Measurements from ENCODE around the gene TMEM87B.

The TMEM87B gene

DNA sequence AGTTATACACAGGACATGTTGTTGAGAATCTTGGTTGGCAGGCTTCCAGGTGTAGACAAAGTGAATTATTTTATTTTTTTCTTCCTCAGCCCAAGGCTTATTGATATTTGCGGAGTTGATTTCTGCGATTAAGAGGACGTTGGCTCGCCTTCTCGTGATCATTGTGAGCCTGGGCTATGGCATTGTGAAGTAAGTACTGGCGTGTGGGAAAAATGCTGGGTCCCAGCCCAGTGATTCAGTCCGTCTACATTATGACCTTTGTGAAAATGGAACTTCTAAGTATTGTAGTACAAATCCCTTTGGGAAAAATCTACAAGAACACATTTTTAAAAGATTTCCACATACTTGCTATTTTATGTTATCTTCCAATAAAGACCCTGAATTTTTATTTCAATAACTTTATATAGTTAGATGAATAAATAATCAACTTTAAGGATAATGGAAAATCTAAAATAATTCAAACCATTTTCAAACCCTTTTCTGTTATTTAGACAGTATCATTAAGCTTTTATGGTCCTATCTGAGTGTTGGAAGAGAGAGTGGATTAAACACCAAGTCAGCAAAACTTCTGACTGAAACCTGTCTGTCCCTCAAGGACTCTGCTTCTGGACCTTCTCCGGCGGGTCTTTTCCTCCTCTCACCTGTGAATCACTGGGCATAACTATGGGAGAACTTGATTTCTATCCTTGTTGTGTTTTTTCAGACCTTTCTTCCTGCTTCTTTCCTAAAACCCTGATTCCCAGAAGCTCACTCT, 31.0 kb downstream of the TMEM87B start:
- H3K4me1 ChIP-seq (ENCODE audit: control insufficient read depth in 2 of 2, insufficient read depth in 2 of 2, low read length in 2 of 2), result no peaks in the 10 kb centered on the region
- H3K27me3 ChIP-seq (ENCODE audit: control insufficient read depth in 2 of 2, insufficient read depth in 2 of 2, low read length in 2 of 2), result no peaks in the 10 kb centered on the region
- H3K9me3 ChIP-seq (ENCODE audit: control insufficient read depth in 2 of 2, low read length in 2 of 2), result no peaks in the 10 kb centered on the region
- H3K9ac ChIP-seq (ENCODE audit: low read depth in 1 of 2, low read length in 2 of 2), result no peak overlapping the region
- no peak overlapping the region for H3K27ac ChIP-seq (ENCODE audit: low read depth in 2 of 2, low read length in 2 of 2)
- peaks cover 76 to 81% of the 10 kb centered on the region in 2 donors for H3K36me3 ChIP-seq (ENCODE audit: control insufficient read depth in 2 of 2, insufficient read depth in 2 of 2, low read length in 2 of 2)
- H3K4me3 ChIP-seq (ENCODE audit: low read length in 2 of 2), result no peak overlapping the region

GRCh38 chr2:112087346-112088020, 32.4 kb downstream of the TMEM87B start:
- no peak overlapping the region for H3K4me3 ChIP-seq (ENCODE audit: low read length in 2 of 2)
- H3K27ac ChIP-seq (ENCODE audit: low read depth in 2 of 2, low read length in 2 of 2), result no peak overlapping the region
- no peaks in the 10 kb centered on the region for H3K9me3 ChIP-seq (ENCODE audit: control insufficient read depth in 2 of 2, low read length in 2 of 2)
- H3K36me3 ChIP-seq (ENCODE audit: control insufficient read depth in 2 of 2, insufficient read depth in 2 of 2, low read length in 2 of 2), result peaks cover 69 to 82% of the 10 kb centered on the region in 2 donors
- H3K9ac ChIP-seq (ENCODE audit: low read depth in 1 of 2, low read length in 2 of 2), result no peak overlapping the region
- no peaks in the 10 kb centered on the region for H3K4me1 ChIP-seq (ENCODE audit: control insufficient read depth in 2 of 2, insufficient read depth in 2 of 2, low read length in 2 of 2)
- H3K27me3 ChIP-seq (ENCODE audit: control insufficient read depth in 2 of 2, insufficient read depth in 2 of 2, low read length in 2 of 2), result no peaks in the 10 kb centered on the region

GRCh38 chr2:112089375-112089774, 34.3 kb downstream of the TMEM87B start:
- Histone ChIP-seq H3K4me3 (ENCODE audit: low read length in 2 of 2) (no peak overlapping the region), H3K4me1 (ENCODE audit: control insufficient read depth in 2 of 2, insufficient read depth in 2 of 2, low read length in 2 of 2) (no peaks in the 10 kb centered on the region), H3K36me3 (ENCODE audit: control insufficient read depth in 2 of 2, insufficient read depth in 2 of 2, low read length in 2 of 2) (peaks cover 66 to 72% of the 10 kb centered on the region in 2 donors), H3K9ac (ENCODE audit: low read depth in 1 of 2, low read length in 2 of 2) (no peak overlapping the region), H3K27ac (ENCODE audit: low read depth in 2 of 2, low read length in 2 of 2) (no peak overlapping the region), H3K27me3 (ENCODE audit: control insufficient read depth in 2 of 2, insufficient read depth in 2 of 2, low read length in 2 of 2) (no peaks in the 10 kb centered on the region), H3K9me3 (ENCODE audit: control insufficient read depth in 2 of 2, low read length in 2 of 2) (no peaks in the 10 kb centered on the region)

- Histone ChIP-seq H3K27me3 (ENCODE audit: control insufficient read depth in 2 of 2, insufficient read depth in 2 of 2, low read length in 2 of 2) (no peaks in the 10 kb centered on the region), H3K27ac (ENCODE audit: low read depth in 2 of 2, low read length in 2 of 2) (no peak overlapping the region), H3K4me1 (ENCODE audit: control insufficient read depth in 2 of 2, insufficient read depth in 2 of 2, low read length in 2 of 2) (no peaks in the 10 kb centered on the region), H3K9ac (ENCODE audit: low read depth in 1 of 2, low read length in 2 of 2) (no peak overlapping the region), H3K4me3 (ENCODE audit: low read length in 2 of 2) (no peak overlapping the region), H3K36me3 (ENCODE audit: control insufficient read depth in 2 of 2, insufficient read depth in 2 of 2, low read length in 2 of 2) (peaks cover 55 to 56% of the 10 kb centered on the region in 2 donors), H3K9me3 (ENCODE audit: control insufficient read depth in 2 of 2, low read length in 2 of 2) (no peaks in the 10 kb centered on the region)
Observed at GRCh38 chr2:112092286-112093041, 37.4 kb downstream of the TMEM87B start.

DNA sequence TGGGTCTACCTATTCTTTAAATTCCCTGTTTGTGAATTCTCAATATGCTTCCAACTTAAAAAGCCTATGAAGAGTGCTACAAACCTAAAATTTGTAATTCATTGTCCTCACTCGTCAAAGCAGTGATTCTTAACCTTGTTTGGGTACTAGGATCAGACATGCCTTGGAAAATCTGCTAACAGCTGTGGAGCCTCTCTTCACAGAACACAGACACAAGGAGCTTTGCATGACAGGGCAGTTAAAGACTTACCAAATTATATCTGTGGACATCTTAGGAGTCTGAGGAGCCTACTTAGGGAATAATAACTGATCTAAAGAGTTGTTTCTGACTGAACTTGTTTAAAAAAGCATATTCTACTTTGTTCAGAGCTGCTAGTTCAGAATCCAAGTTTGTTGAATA, 38.1 kb downstream of the TMEM87B start:
- Histone ChIP-seq H3K4me3 (ENCODE audit: low read length in 2 of 2) (no peak overlapping the region), H3K27ac (ENCODE audit: low read depth in 2 of 2, low read length in 2 of 2) (no peak overlapping the region)

DNA sequence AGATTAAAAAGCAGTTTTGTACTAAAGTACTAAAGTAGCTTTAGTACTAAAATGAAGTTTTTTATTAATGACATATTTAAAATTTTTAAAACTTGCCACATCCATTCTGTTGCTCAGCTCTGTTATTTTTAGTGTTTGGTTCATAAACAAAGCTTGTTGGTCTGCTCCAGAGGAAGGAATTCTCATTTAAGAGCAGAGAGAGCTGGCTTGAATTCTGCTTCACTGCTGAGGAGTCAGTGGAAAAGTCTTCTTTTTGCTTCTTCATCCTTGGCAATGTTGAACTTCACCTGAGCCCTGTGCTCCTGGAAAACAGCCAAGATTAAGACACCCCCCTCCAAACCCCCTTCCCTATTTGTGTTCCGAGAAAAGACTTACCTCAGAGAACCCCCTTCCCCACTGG, 40.6 kb downstream of the TMEM87B start:
- Histone ChIP-seq H3K4me1 (ENCODE audit: control insufficient read depth in 2 of 2, insufficient read depth in 2 of 2, low read length in 2 of 2) (no peaks in the 10 kb centered on the region), H3K9me3 (ENCODE audit: control insufficient read depth in 2 of 2, low read length in 2 of 2) (no peaks in the 10 kb centered on the region), H3K4me3 (ENCODE audit: low read length in 2 of 2) (no peak overlapping the region), H3K27me3 (ENCODE audit: control insufficient read depth in 2 of 2, insufficient read depth in 2 of 2, low read length in 2 of 2) (no peaks in the 10 kb centered on the region), H3K36me3 (ENCODE audit: control insufficient read depth in 2 of 2, insufficient read depth in 2 of 2, low read length in 2 of 2) (peaks cover 45 to 47% of the 10 kb centered on the region in 2 donors), H3K9ac (ENCODE audit: low read depth in 1 of 2, low read length in 2 of 2) (no peak overlapping the region), H3K27ac (ENCODE audit: low read depth in 2 of 2, low read length in 2 of 2) (no peak overlapping the region)

More for the DNA sequence above, 38.1 kb downstream of the TMEM87B start:
- no peak overlapping the region for H3K9ac ChIP-seq (ENCODE audit: low read depth in 1 of 2, low read length in 2 of 2)
- peaks cover 49 to 51% of the 10 kb centered on the region in 2 donors for H3K36me3 ChIP-seq (ENCODE audit: control insufficient read depth in 2 of 2, insufficient read depth in 2 of 2, low read length in 2 of 2)
- no peaks in the 10 kb centered on the region for H3K4me1 ChIP-seq (ENCODE audit: control insufficient read depth in 2 of 2, insufficient read depth in 2 of 2, low read length in 2 of 2)
- no peaks in the 10 kb centered on the region for H3K9me3 ChIP-seq (ENCODE audit: control insufficient read depth in 2 of 2, low read length in 2 of 2)
- no peaks in the 10 kb centered on the region for H3K27me3 ChIP-seq (ENCODE audit: control insufficient read depth in 2 of 2, insufficient read depth in 2 of 2, low read length in 2 of 2)

- Histone ChIP-seq H3K4me1 (ENCODE audit: control insufficient read depth in 2 of 2, insufficient read depth in 2 of 2, low read length in 2 of 2) (no peaks in the 10 kb centered on the region), H3K27ac (ENCODE audit: low read depth in 2 of 2, low read length in 2 of 2) (no peak overlapping the region), H3K9ac (ENCODE audit: low read depth in 1 of 2, low read length in 2 of 2) (no peak overlapping the region), H3K4me3 (ENCODE audit: low read length in 2 of 2) (no peak overlapping the region), H3K36me3 (ENCODE audit: control insufficient read depth in 2 of 2, insufficient read depth in 2 of 2, low read length in 2 of 2) (peaks cover 45 to 51% of the 10 kb centered on the region in 2 donors), H3K9me3 (ENCODE audit: control insufficient read depth in 2 of 2, low read length in 2 of 2) (no peaks in the 10 kb centered on the region), H3K27me3 (ENCODE audit: control insufficient read depth in 2 of 2, insufficient read depth in 2 of 2, low read length in 2 of 2) (no peaks in the 10 kb centered on the region)
Observed at GRCh38 chr2:112096098-112096497, 41.0 kb downstream of the TMEM87B start.

DNA sequence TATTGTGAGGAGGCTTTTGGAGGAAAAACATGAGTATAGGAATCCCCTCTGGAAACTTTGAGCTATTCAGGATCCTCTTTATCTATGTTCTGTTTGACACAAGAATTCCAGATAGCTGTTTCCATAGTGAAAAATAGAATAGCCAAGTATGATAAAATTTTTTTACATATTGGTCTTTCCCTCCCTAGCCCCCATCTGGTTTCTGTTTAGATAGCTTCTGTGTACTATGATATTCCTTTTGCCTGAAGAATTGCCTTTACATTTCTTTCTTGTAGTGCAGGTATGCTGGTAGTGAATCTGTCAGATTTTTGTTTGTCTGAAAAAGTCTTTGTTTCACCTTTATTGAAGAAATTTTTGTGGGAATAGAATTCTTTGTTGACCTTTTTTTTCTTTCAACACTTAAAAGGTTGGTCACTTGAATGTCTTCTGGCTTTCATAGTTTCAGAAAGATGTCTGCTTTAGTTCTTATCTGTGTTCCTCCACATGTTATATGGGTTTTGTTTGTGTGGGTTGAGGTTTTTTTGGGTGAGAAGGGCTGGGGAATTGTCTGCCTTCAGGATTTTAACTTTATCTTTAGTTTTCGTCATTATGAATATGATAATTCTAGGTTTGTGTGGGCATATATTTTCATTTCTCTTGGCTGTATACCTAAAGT, 53.2 kb downstream of the TMEM87B start:
- Histone ChIP-seq H3K9me3 (ENCODE audit: control insufficient read depth in 2 of 2, low read length in 2 of 2) (no peaks in the 10 kb centered on the region), H3K27ac (ENCODE audit: low read depth in 2 of 2, low read length in 2 of 2) (no peak overlapping the region), H3K9ac (ENCODE audit: low read depth in 1 of 2, low read length in 2 of 2) (no peak overlapping the region), H3K27me3 (ENCODE audit: control insufficient read depth in 2 of 2, insufficient read depth in 2 of 2, low read length in 2 of 2) (no peaks in the 10 kb centered on the region), H3K36me3 (ENCODE audit: control insufficient read depth in 2 of 2, insufficient read depth in 2 of 2, low read length in 2 of 2) (peaks cover 68 to 69% of the 10 kb centered on the region in 2 donors), H3K4me1 (ENCODE audit: control insufficient read depth in 2 of 2, insufficient read depth in 2 of 2, low read length in 2 of 2) (no peaks in the 10 kb centered on the region), H3K4me3 (ENCODE audit: low read length in 2 of 2) (no peak overlapping the region)

DNA sequence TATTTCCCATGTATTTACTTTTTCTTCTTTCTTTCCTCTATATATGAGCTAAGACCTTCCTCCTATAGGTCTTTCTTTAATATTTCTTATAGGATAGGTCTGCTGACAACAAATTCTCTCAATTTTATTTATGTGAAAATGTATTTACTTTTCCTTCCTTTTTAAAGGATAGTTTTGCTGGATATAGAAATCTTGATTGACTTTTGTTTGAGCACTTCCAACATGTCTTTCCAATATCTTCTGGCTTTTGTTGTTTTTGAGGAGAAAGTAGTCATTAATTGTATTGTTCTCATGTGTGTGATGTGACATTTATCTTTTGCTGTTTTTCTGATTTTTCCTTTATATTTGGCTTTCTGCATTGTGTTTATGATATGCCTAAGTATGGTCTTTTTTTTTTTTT, 54.2 kb downstream of the TMEM87B start:
- Histone ChIP-seq H3K27ac (ENCODE audit: low read depth in 2 of 2, low read length in 2 of 2) (no peak overlapping the region), H3K9ac (ENCODE audit: low read depth in 1 of 2, low read length in 2 of 2) (no peak overlapping the region), H3K9me3 (ENCODE audit: control insufficient read depth in 2 of 2, low read length in 2 of 2) (no peaks in the 10 kb centered on the region), H3K4me1 (ENCODE audit: control insufficient read depth in 2 of 2, insufficient read depth in 2 of 2, low read length in 2 of 2) (no peaks in the 10 kb centered on the region), H3K27me3 (ENCODE audit: control insufficient read depth in 2 of 2, insufficient read depth in 2 of 2, low read length in 2 of 2) (no peaks in the 10 kb centered on the region), H3K4me3 (ENCODE audit: low read length in 2 of 2) (no peak overlapping the region), H3K36me3 (ENCODE audit: control insufficient read depth in 2 of 2, insufficient read depth in 2 of 2, low read length in 2 of 2) (peaks cover 62 to 65% of the 10 kb centered on the region in 2 donors)

All from mucosa of rectum (tissue), 2 donors.